ENCODE measurements around the gene DNHD1. TPM values are rescaled to one million over a fixed set of nuclear protein-coding genes. Genes with fewer than 3 reads are reported as not detected.

Gene DNHD1
- total and polyA plus RNA-seq, 2 experiments from 2014 or later: 3.6 to 9.6 TPM

GRCh38 chr11:6565988-6566703, 69.1 kb downstream of the DNHD1 start:
- Histone ChIP-seq H3K79me2 (replicated peaks; ENCODE audit: insufficient read depth) (no peaks in the 10 kb centered on the region), H3F3A (replicated peaks; ENCODE audit: low read depth) (no peaks in the 10 kb centered on the region), H4K20me1 (replicated peaks; ENCODE audit: insufficient read depth) (no peaks in the 10 kb centered on the region), H3K36me3 (ENCODE audit: insufficient read depth) (no peaks in the 10 kb centered on the region), H3K4me3 (no peak overlapping the region), H3K9me2 (ENCODE audit: insufficient read depth) (no peaks in the 10 kb centered on the region), H3K4me1 (ENCODE audit: insufficient read depth) (peaks cover 6% of the 10 kb centered on the region; the same call in 1 of the 2 replicates), H2AFZ (no peak overlapping the region), H3K4me2 (no peak overlapping the region), H3K27ac (ENCODE audit: low read depth) (no peak overlapping the region), H3K27me3 (ENCODE audit: insufficient read depth) (peaks cover 10% of the 10 kb centered on the region; the same call in 1 of the 2 replicates)
- H3K27me3 Mint-ChIP-seq (ENCODE audit: insufficient read depth, low read depth, poor library complexity): peaks cover 13% of the 10 kb centered on the region
- no peak for DNase-seq (ENCODE audit: low spot score)
- TF ChIP-seq ZNF331 (CRISPR knock-in tag; IDR thresholded peaks at IDR 0.05; ENCODE audit: low read depth): no peak
- H3K9me3 Mint-ChIP-seq: no peaks in the 10 kb centered on the region
- no peak overlapping the region for H3K4me3 Mint-ChIP-seq
- H3K4me1 Mint-ChIP-seq: peaks cover 33% of the 10 kb centered on the region
- peaks cover 3% of the 10 kb centered on the region; the same call in 1 of the 3 replicates for H3K36me3 Mint-ChIP-seq (ENCODE audit: low read depth)
- ATAC-seq: no peak
- H3K27ac Mint-ChIP-seq: peak overlapping the region; percentile 36; the same call in 1 of the 2 replicates

DNA sequence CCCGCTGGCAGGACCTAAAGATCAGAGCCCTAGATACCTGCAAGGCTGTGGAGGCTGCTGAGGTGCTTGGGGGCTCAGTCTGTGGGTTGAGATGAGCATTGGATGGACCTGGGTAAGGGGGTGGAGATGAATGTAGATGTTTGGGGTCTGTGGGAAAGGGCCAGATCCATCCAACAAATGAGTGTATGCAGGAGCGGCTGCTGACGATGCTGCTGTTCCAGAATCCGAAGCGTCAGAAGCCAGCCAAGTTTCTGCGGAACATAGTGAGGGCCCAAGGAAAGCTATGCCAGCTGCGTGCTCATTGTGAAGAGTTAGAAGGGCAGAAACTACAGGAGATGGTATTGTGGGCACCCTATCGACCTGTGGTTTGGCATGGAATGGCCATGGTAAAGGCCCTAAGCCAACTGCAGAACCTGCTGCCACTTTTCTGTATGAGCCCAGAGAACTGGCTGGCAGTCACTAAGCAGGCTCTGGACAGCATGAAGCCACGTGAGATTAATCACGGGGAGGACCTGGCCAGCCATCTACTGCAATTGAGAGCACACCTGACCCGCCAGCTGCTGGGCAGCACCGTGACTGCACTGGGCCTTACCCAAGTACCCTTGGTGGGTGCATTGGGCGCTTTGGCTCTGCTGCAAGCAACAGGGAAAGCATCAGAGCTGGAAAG, 69.8 kb downstream of the DNHD1 start:
- H3K27ac Mint-ChIP-seq: peak overlapping the region; percentile 36; the same call in 1 of the 2 replicates
- peaks cover 14% of the 10 kb centered on the region for H3K27me3 Mint-ChIP-seq (ENCODE audit: insufficient read depth, low read depth, poor library complexity)
- Histone ChIP-seq H3K9me2 (ENCODE audit: insufficient read depth) (no peaks in the 10 kb centered on the region), H3K27ac (ENCODE audit: low read depth) (no peak overlapping the region), H3K79me2 (replicated peaks; ENCODE audit: insufficient read depth) (no peaks in the 10 kb centered on the region), H3K4me3 (no peak overlapping the region), H4K20me1 (replicated peaks; ENCODE audit: insufficient read depth) (no peaks in the 10 kb centered on the region), H3K36me3 (ENCODE audit: insufficient read depth) (no peaks in the 10 kb centered on the region), H3K4me1 (ENCODE audit: insufficient read depth) (peaks cover 6% of the 10 kb centered on the region; the same call in 1 of the 2 replicates), H3F3A (replicated peaks; ENCODE audit: low read depth) (no peaks in the 10 kb centered on the region), H3K4me2 (no peak overlapping the region), H2AFZ (no peak overlapping the region), H3K27me3 (ENCODE audit: insufficient read depth) (peaks cover 10% of the 10 kb centered on the region; the same call in 1 of the 2 replicates)
- DNase-seq (ENCODE audit: low spot score) (no peak), ATAC-seq (no peak)
- peaks cover 3% of the 10 kb centered on the region; the same call in 1 of the 3 replicates for H3K36me3 Mint-ChIP-seq (ENCODE audit: low read depth)
- TF ChIP-seq ETS1 (IDR thresholded peaks at IDR 0.05): no peak
- H3K4me3 Mint-ChIP-seq: no peak overlapping the region
- H3K9me3 Mint-ChIP-seq: no peaks in the 10 kb centered on the region
- H3K4me1 Mint-ChIP-seq: peaks cover 32% of the 10 kb centered on the region

- Histone ChIP-seq H3K27me3 (ENCODE audit: insufficient read depth) (peaks cover 10% of the 10 kb centered on the region; the same call in 1 of the 2 replicates), H3K36me3 (ENCODE audit: insufficient read depth) (no peaks in the 10 kb centered on the region), H4K20me1 (replicated peaks; ENCODE audit: insufficient read depth) (no peaks in the 10 kb centered on the region), H3K4me1 (ENCODE audit: insufficient read depth) (peaks cover 6% of the 10 kb centered on the region; the same call in 1 of the 2 replicates), H3K4me2 (no peak overlapping the region), H3K79me2 (replicated peaks; ENCODE audit: insufficient read depth) (no peaks in the 10 kb centered on the region), H3K4me3 (no peak overlapping the region), H3K9me2 (ENCODE audit: insufficient read depth) (no peaks in the 10 kb centered on the region), H3K27ac (ENCODE audit: low read depth) (no peak overlapping the region), H2AFZ (no peak overlapping the region), H3F3A (replicated peaks; ENCODE audit: low read depth) (no peaks in the 10 kb centered on the region)
- no peaks in the 10 kb centered on the region for H3K9me3 Mint-ChIP-seq
- no peak for ATAC-seq
- H3K27ac Mint-ChIP-seq: peak overlapping the region; percentile 53; the same call in 1 of the 2 replicates
- peaks cover 3% of the 10 kb centered on the region; the same call in 1 of the 3 replicates for H3K36me3 Mint-ChIP-seq (ENCODE audit: low read depth)
- peaks cover 14% of the 10 kb centered on the region for H3K27me3 Mint-ChIP-seq (ENCODE audit: insufficient read depth, low read depth, poor library complexity)
- DNase-seq (ENCODE audit: low spot score): no peak
- no peak overlapping the region for H3K4me3 Mint-ChIP-seq
- no peak for TF ChIP-seq POLR2AphosphoS5 (IDR thresholded peaks at IDR 0.05; ENCODE audit: low read depth)
- TF ChIP-seq EZH2phosphoT487 (IDR thresholded peaks at IDR 0.05; ENCODE audit: unreplicated experiment): no peak
- TF ChIP-seq ETS1 (IDR thresholded peaks at IDR 0.05): no peak
- no peak for TF ChIP-seq EZH2 (IDR thresholded peaks at IDR 0.05; ENCODE audit: low read depth, unreplicated experiment)
- H3K4me1 Mint-ChIP-seq: peaks cover 27% of the 10 kb centered on the region
Observed at GRCh38 chr11:6567371-6567745, 70.3 kb downstream of the DNHD1 start.
